Caco-2 (cell line): ENCODE measurements around the gene NBAS. TPM values are rescaled to one million over a fixed set of nuclear protein-coding genes. Genes with fewer than 3 reads are reported as not detected.

Experiments
- BruUV-seq: library from RNA; stranded (reverse); fragments of 400-500 nt; replicated peaks from 2 replicates; lab custom pipeline; 2021; lab: Mats Ljungman, UMichigan
- CTCF ChIA-PET: fragments of 300-600 bp; sonication (Branson Sonifier 250); formaldehyde crosslinking; loops from one replicate; lab custom pipeline; 2022; ENCODE audit warnings: antibody characterized with exemption; lab: Charles Lee
- POLR2A ChIA-PET: fragments of 300-600 bp; sonication (Branson Sonifier 250); formaldehyde crosslinking; loops from one replicate; lab custom pipeline; 2022; ENCODE audit warnings: antibody characterized with exemption; lab: Charles Lee
- DNase-seq, 2 experiments: peaks; one replicate each; pipeline versions ENCODE4 v3.0.0 to v3.0.0-alpha.2; 2020 to 2022
- H3K27me3 ChIP-seq: replicated peaks from 2 replicates; pipeline ENCODE4 v1.6.0; 2011; ENCODE audit warnings: low read length; ENCODE audit not compliant: control insufficient read depth, insufficient read depth
- H3K36me3 ChIP-seq: 2 replicates; pipeline ENCODE4 v1.5.1; 2011; ENCODE audit warnings: low read length; ENCODE audit not compliant: control insufficient read depth, insufficient read depth
- H3K4me1 ChIP-seq: fragments of 250-450 bp; sonication (Bioruptor Pico); 2 replicates; pipeline ENCODE4 v1.5.1; 2020; ENCODE audit warnings: mild to moderate bottlenecking
- H3K4me3 ChIP-seq: 2 replicates; pipeline ENCODE4 v1.5.1; 2011; ENCODE audit warnings: low read depth, mild to moderate bottlenecking, control low read depth, low read length
- H3K9me3 ChIP-seq: fragments of 250-450 bp; sonication (Bioruptor Pico); 2 replicates; pipeline ENCODE4 v1.5.1; 2020; ENCODE audit warnings: mild to moderate bottlenecking, moderate library complexity
- H3K27ac Mint-ChIP-seq: one replicate; pipeline ENCODE4 v1.8.0; 2022; ENCODE audit warnings: mixed read lengths; ENCODE audit not compliant: unreplicated experiment
- H3K27me3 Mint-ChIP-seq: one replicate; pipeline ENCODE4 v1.8.0; 2022; ENCODE audit warnings: mixed read lengths; ENCODE audit not compliant: insufficient read depth, unreplicated experiment
- H3K36me3 Mint-ChIP-seq: one replicate; pipeline ENCODE4 v1.8.0; 2022; ENCODE audit warnings: mild to moderate bottlenecking, mixed read lengths; ENCODE audit not compliant: insufficient read depth, unreplicated experiment
- H3K4me1 Mint-ChIP-seq: one replicate; pipeline ENCODE4 v1.8.0; 2022; ENCODE audit warnings: low read depth, mixed read lengths; ENCODE audit not compliant: unreplicated experiment
- H3K4me3 Mint-ChIP-seq: one replicate; pipeline ENCODE4 v1.8.0; 2022; ENCODE audit warnings: mild to moderate bottlenecking, moderate library complexity, mixed read lengths; ENCODE audit not compliant: unreplicated experiment
- H3K9me3 Mint-ChIP-seq: one replicate; pipeline ENCODE4 v1.8.0; 2022; ENCODE audit warnings: mixed read lengths; ENCODE audit not compliant: unreplicated experiment
- intact Hi-C: fragments of 100-400 bp; cut with micrococcal nuclease; formaldehyde crosslinking; loops from one replicate; pipeline ENCODE4 v1.10.0; 2022; ENCODE audit not compliant: unreplicated experiment
- total RNA-seq: library from RNA; stranded (reverse); gene quantifications from 2 replicates; pipeline ENCODE4 v1.2.3, GENCODE V29; 2022
- TF ChIP-seq, protein P1 (sequence below), 2 experiments: fragments of 200-600 bp in 1 of 2; IDR thresholded peaks; 1 replicate in 1 of 2; 2 replicates in 1 of 2; pipeline versions ENCODE4 v1.5.1 to v1.8.0; 2011 to 2022; ENCODE audit warnings: antibody characterized with exemption in 1 of 2, control low read depth in 1 of 2, inconsistent platforms in 1 of 2, low read depth in 1 of 2, low read length in 1 of 2, mild to moderate bottlenecking in 1 of 2, moderate library complexity in 1 of 2; ENCODE audit not compliant: insufficient read depth in 1 of 2, severe bottlenecking in 1 of 2, unreplicated experiment in 1 of 2

Gene NBAS
- total RNA-seq, 1 experiment from 2014 or later: 31.1 TPM

DNA sequence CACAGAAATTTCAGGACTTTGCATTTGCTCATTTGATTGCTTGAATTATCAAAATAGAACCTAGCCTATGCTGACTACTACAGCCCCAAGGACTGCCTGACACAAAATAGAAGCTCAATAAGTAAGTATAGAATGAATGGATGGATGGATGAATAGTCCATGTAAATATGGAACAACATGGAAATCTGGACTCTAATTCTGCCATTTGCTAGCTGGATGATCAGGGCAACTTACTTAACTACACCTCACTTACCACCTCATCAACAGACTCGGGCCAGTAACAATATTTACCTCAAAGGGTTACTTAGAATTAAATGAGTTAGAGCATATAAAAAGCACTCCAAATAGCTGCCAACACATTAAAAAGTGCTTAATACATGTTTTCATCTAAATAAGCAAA, 50.6 kb downstream of the NBAS start:
- H3K4me1 Mint-ChIP-seq: peaks cover 6% of the 10 kb centered on the region
- no peaks in the 10 kb centered on the region for H3K9me3 Mint-ChIP-seq
- H3K27me3 Mint-ChIP-seq: no peaks in the 10 kb centered on the region
- no peak overlapping the region for H3K4me3 Mint-ChIP-seq
- H3K27me3 ChIP-seq: no peaks in the 10 kb centered on the region
- no peaks in the 10 kb centered on the region for H3K36me3 ChIP-seq
- H3K4me3 ChIP-seq: no peak overlapping the region
- intact Hi-C loops: no loop called here
- no peak for DNase-seq
- BruUV-seq: no TSS peak
- ChIA-PET CTCF (no interaction called here), POLR2A (no interaction called here)
- H3K36me3 Mint-ChIP-seq: no peaks in the 10 kb centered on the region
- TF ChIP-seq, protein P1, sequence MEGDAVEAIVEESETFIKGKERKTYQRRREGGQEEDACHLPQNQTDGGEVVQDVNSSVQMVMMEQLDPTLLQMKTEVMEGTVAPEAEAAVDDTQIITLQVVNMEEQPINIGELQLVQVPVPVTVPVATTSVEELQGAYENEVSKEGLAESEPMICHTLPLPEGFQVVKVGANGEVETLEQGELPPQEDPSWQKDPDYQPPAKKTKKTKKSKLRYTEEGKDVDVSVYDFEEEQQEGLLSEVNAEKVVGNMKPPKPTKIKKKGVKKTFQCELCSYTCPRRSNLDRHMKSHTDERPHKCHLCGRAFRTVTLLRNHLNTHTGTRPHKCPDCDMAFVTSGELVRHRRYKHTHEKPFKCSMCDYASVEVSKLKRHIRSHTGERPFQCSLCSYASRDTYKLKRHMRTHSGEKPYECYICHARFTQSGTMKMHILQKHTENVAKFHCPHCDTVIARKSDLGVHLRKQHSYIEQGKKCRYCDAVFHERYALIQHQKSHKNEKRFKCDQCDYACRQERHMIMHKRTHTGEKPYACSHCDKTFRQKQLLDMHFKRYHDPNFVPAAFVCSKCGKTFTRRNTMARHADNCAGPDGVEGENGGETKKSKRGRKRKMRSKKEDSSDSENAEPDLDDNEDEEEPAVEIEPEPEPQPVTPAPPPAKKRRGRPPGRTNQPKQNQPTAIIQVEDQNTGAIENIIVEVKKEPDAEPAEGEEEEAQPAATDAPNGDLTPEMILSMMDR (IDR thresholded peaks at IDR 0.05; ENCODE audit: insufficient read depth in 1 of 2, low read depth in 1 of 2, low read length in 1 of 2, severe bottlenecking in 1 of 2, unreplicated experiment in 1 of 2): no peak
- no peaks in the 10 kb centered on the region for H3K4me1 ChIP-seq
- H3K9me3 ChIP-seq: no peaks in the 10 kb centered on the region
- no peak overlapping the region for H3K27ac Mint-ChIP-seq

DNA sequence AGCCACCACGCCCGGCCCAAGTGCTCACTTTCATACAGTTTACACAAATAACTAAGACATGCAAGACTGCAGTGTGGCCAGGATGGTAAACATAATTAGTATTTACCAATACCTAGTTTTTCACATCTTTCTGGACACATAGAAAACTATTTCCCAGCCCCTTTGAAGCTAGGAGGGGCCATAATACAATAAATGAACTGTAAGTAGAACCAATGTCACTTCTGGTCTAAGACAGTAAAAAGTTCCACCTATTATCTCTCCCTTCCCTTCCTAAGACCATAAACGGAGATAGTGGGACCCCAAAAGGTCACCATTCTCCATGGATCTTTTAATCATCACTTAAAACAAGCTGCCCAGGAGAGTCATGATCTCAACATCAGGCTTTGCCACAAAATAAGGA, 51.0 kb downstream of the NBAS start:
- POLR2A ChIA-PET: no interaction called here
- no peak for DNase-seq
- no peaks in the 10 kb centered on the region for H3K36me3 ChIP-seq
- no peak overlapping the region for H3K4me3 Mint-ChIP-seq
- H3K27me3 ChIP-seq: no peaks in the 10 kb centered on the region
- H3K27ac Mint-ChIP-seq: no peak overlapping the region
- TF ChIP-seq, protein P1 (IDR thresholded peaks at IDR 0.05; ENCODE audit: insufficient read depth in 1 of 2, low read depth in 1 of 2, low read length in 1 of 2, severe bottlenecking in 1 of 2, unreplicated experiment in 1 of 2): no peak
- no peaks in the 10 kb centered on the region for H3K36me3 Mint-ChIP-seq
- H3K4me3 ChIP-seq: no peak overlapping the region
- intact Hi-C loops: no loop called here
- H3K9me3 Mint-ChIP-seq: no peaks in the 10 kb centered on the region
- BruUV-seq: no TSS peak
- no peaks in the 10 kb centered on the region for H3K4me1 ChIP-seq
- no peaks in the 10 kb centered on the region for H3K27me3 Mint-ChIP-seq
- CTCF ChIA-PET: no interaction called here
- peaks cover 7% of the 10 kb centered on the region for H3K4me1 Mint-ChIP-seq
- H3K9me3 ChIP-seq: no peaks in the 10 kb centered on the region

DNA sequence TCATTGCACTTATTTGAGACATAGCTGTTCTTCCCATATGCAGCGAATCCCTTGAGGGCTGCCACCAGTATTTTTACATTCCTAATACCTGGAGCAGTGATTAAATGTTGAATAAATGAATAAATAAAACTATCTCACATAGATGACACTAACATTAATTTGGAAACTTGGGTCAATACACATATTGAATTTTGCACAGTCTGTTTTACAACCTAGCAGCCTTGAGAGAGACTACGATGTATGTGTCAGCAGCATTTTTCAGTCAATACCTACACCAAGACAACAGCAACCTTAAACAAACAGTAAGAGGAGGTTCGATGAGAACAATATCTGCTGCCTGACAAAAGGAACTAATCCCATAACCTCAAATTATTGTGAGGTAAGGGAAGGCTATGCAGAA, 53.4 kb downstream of the NBAS start:
- Mint-ChIP-seq H3K27ac (no peak overlapping the region), H3K36me3 (no peaks in the 10 kb centered on the region), H3K4me3 (no peak overlapping the region), H3K4me1 (peaks cover 7% of the 10 kb centered on the region), H3K27me3 (no peaks in the 10 kb centered on the region), H3K9me3 (no peaks in the 10 kb centered on the region)
- Histone ChIP-seq H3K27me3 (no peaks in the 10 kb centered on the region), H3K9me3 (no peaks in the 10 kb centered on the region), H3K4me1 (no peaks in the 10 kb centered on the region), H3K4me3 (no peak overlapping the region), H3K36me3 (no peaks in the 10 kb centered on the region)
- ChIA-PET CTCF (no interaction called here), POLR2A (no interaction called here)
- TF ChIP-seq, protein P1 (IDR thresholded peaks at IDR 0.05; ENCODE audit: insufficient read depth in 1 of 2, low read depth in 1 of 2, low read length in 1 of 2, severe bottlenecking in 1 of 2, unreplicated experiment in 1 of 2): no peak
- intact Hi-C loops: no loop called here
- BruUV-seq: no TSS peak
- no peak for DNase-seq
